Hematopoietic multipotent progenitor cell (in vitro differentiated cells): Measurements from ENCODE around the gene SSH3. TPM values are rescaled to one million over a fixed set of nuclear protein-coding genes. Genes with fewer than 3 reads are reported as not detected.

ENCODE experiments used
- DNase-seq, 3 donors: peaks; one replicate each; pipeline ENCODE4 v3.0.0-alpha.2; 2011 to 2015; ENCODE audit warnings: low read depth in 2 of 3, low spot score in 2 of 3
- total RNA-seq: library from RNA; depleted of rRNA; stranded (reverse); fragments of >200 nt; gene quantifications from one replicate; pipeline ENCODE4 v1.2.3, GENCODE V29; 2012

The SSH3 gene
- total RNA-seq, 1 donor = 28.0 TPM

DNA sequence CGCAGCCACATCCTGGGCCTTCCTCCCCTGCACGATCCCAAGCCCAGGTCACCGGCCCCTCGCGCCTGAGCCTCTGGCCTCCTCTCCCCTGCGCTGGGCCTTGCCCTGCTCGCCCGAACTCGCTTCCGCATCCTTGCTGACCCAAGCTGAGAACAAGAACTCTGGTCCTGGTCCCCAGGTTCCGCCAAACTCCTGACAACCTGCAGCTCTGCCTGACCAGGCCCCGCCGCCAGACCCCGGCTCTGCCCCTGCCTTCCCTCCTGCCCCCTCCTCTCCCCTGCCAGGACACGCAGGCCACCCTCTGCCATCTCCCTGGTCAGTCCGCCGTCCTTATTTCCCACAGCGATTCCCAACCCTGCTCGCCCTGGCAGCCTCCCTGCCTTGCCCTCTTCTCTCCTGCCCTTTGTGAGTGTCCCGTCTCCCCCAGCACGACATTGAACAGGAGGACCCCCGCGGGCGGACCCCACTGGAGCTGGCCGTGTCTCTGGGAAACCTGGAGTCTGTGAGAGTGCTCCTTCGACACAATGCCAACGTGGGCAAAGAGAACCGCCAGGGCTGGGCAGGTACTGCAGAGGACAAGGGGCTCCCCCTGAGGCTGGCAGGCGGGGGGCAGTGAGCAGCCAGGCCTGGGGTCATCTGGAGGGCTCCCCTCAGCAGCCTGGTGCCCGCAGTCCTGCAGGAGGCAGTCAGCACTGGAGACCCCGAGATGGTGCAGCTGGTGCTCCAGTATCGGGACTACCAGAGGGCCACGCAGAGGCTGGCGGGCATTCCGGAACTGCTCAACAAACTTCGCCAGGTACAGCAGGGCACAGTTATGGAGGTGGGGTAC is 13.5 kb upstream of the SSH3 start:
- DNase-seq = no peak

DNA sequence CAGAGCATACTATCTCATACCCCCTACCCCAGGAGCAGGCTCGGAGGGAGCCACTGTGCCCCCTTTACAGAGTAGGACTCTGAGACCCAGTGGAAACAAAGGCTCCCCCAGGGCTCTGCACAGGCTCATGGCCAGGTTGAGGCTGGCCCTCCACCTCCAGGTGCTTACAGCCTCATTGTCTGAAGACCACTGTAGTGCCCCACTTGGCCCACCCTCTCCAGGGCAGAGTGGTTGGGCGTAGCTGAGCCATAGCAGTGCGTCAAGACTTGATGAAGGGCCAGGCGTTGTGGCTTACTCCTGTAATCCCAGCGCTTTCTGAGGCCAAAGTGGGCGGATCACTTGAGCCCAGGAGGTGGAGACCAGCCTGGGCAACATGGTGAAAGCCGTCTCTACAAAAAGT is 12.5 kb upstream of the SSH3 start:
- no peak for DNase-seq

DNA sequence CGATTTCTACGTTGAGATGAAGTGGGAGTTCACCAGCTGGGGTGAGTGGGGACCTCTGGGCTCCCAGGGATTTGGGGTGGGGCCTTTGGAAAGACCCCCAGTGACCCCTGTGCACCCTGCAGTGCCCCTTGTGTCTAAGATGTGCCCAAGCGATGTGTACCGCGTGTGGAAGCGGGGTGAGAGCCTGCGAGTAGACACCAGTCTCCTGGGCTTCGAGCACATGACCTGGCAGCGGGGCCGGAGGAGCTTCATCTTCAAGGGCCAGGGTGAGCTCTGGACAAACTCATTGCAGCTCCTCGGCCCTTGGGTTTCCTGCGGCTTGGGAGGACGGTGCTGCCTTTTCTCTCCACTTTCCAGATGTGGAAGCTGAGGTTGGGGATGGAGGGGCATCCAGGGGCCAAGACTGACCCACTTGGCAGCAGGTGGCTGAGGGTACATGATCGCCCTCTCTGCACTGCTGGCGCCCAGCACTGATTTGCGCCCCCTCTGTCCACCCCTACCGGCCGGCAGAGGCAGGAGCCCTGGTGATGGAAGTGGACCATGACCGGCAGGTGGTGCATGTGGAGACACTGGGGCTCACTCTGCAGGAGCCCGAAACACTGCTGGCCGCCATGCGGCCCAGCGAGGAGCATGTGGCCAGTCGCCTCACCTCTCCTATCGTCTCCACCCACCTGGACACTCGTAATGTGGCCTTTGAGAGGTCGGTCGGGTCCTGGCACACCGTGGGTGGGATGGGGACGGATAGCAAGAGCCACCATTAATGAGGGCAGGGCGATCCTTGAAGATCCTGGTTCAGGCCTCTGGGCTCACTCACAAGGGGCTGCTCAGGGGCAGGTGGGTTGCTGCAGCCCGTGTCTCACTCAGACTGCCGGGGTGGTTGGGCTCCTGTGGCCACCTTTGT is 11.6 kb upstream of the SSH3 start:
- DNase-seq = no peak

DNA sequence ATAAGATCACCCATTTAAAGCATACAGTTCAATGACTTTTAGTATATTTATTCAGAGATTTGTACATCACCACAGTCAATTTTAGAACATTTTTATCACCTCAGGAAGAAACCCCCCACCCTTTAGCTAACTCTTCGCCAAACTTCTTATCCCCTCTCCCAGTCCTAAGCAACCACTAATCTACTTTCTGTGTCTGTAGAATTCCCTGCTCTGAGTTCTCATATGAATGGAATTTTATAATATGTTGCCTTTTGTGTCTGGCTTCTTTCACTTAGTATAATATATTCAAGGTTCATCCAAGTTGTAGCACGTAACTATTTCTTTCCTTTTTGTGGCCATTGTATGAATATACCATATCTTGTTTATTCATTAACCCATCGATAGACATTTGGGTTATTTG is 10.7 kb upstream of the SSH3 start:
- no peak for DNase-seq

DNA sequence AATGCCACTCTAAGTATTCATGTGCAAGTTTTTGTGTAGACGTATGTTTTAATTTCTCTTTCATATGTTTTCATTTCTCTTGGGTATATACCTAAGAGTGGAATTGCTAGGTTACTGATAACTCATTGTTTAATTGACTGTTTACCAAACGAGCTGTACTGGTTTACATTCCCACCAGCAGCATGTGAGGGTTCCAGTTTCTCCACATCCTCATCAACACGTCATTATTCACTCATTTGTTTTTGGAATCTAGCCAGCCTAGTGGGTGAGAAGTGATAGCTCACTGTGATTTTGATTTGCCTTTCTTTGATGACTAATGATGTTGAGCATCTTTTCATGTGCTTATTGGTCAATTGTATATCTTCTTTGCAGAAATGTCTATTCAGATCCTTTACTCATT is 10.2 kb upstream of the SSH3 start:
- no peak for DNase-seq

DNA sequence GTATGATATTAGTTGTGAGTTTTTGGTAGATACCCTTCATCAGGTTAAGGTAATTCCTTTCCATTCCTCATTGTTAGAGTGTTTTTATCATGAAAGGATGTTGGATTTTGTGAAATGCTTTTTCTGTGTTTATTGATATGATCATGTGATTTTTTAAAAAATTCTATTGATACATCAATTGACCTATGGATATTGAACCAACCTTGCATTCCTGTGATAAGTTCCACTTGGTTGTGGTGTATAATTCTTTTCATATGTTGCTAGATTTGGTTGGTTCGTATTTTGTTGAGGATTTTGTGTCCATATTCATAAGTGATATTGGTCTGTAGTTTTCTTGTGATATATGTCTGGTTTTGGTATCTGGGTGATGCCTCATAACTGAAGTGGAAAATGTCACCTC is 7.5 kb upstream of the SSH3 start:
- DNase-seq = peak in 1 of 3 donors; percentile 45

DNA sequence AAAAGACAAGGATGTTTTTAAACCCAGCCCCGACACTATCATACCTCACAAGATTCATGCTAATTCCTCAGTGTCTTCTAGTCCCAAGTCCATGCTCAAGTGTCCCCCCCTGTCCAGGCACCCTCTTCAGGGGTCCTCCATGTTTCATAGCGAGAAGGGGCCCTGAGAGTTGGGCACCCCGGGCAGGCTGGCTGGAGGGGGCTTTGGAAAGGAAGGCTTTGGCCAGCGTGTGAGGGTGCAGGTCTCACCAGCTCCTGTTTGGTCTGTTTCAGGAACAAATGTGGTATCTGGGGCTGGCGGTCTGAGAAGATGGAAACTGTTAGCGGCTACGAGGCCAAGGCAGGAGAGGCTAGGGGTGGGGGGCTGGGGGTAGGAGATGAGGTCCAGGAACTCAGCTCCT is 4.5 kb upstream of the SSH3 start:
- no peak for DNase-seq

DNA sequence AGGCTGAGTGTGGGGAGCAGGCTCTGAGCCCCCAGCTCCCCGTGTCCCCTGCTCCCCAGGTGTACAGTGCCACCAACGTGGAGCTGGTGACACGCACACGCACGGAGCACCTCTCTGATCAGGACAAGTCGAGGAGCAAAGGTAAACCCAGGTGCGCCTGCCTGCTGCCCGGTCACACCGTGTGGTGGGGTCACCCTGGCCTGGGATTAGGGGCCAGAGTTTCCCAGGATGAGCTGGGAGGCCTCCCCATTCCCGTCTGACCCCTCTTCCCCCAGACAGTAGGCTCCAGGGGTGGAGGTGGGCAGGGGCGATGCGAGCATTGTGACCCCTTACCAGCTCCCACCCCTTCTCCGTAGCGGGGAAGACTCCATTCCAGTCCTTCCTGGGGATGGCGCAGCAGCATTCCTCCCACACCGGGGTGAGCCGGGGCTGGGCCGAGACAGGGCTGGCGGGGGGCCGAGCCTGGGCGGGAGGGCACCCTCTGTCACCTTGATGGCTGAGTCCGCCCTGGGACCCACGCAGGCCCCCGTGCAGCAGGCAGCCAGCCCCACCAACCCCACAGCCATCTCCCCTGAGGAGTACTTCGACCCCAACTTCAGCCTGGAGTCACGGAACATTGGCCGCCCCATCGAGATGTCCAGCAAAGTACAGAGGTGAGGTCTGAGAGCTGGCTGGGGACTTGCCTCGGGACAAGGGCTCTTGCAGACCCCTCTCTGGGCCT is 3.7 kb upstream of the SSH3 start:
- no peak for DNase-seq

DNA sequence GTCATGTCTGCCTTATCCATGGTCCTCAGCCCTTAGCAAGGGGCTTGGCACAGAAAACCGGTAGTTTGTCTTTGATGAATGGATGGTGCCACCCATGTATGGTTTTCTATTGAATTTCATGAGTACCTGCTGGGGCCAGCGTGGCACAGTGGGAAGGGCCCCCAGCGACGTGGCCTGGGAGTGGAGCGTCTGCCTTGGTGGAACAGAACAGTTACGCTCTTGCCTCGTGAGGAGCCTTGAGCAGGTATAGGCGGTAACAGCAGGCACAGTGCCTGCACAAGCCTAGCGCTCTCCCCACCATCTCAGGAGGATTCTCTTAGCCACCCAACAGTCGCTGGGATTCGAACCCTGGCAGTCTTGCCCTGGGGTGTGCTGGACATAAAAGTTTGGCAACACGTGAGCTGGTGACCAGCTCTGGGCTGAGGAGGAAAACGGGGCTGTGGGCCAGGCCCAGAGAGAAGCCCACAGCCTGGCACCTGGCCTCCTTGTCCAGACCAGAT is 3.0 kb upstream of the SSH3 start:
- DNase-seq = no peak

DNA sequence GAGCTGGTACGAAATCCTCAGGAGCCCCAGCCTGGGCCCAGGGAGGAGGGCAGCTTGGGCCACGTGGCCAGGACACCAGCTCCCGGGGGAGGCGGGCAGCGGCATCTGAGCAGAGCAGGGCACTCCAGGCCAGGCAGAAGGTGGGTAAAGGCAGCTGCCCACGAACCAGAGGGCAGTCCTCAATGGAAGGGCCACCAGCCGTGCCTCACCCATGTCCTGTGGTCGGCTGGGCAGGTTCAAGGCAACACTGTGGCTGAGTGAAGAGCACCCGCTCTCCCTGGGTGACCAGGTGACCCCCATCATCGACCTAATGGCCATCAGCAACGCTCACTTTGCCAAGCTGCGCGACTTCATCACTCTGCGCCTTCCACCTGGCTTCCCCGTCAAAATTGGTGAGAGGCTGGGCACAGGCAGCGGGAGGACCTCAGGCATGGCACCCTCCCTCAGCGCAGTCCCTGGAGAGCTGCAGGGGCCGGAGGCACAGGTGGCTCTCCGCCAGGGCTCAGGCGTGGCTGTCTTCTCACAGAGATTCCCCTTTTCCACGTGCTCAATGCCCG is 2.5 kb upstream of the SSH3 start:
- DNase-seq = no peak

DNA sequence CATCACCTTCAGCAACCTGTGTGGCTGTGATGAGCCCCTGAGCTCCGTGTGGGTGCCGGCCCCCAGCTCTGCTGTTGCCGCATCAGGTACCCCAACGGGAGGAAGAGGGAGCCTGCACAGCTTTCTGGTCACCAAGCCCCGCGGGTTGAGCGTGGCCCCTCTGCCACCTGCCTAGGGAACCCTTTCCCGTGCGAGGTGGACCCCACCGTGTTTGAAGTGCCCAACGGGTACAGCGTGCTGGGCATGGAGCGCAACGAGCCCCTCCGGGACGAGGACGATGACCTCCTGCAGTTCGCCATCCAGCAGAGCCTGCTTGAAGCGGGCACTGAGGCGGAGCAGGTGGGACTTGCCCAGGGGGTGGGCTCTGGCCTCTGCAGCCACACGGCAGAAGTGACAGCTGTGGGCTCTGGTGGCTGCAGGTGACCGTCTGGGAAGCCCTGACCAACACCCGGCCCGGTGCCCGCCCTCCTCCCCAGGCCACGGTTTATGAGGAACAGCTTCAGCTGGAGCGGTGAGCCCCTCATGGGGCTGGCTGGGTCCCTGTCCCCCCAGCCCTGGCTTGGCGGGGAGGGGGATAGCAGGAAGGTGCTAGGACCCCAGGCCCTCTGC is 1.9 kb upstream of the SSH3 start:
- no peak for DNase-seq

DNA sequence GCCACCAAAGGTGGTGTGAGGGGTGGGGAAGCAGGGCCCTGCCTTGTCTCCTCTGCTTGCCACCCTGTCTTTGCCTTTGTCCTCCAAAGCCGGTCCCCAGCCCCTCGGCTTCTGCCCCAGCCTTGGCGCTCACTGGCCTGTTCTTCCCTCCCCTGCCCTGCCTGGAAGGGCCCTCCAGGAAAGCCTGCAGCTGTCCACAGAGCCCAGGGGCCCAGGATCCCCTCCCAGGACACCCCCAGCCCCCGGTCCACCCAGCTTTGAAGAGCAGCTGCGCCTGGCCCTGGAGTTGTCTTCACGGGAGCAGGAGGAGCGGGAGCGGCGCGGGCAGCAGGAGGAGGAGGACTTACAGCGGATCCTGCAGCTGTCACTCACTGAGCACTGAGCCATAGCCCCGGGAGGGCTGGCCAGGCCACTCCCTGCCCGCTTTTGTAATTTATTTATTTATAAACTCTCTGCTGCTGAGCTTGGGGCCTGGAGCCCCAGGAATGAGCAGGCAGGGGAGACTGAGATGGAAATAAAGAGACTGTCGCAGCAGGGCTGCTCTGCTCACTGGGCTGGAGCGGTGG is 1.3 kb upstream of the SSH3 start:
- DNase-seq = no peak

DNA sequence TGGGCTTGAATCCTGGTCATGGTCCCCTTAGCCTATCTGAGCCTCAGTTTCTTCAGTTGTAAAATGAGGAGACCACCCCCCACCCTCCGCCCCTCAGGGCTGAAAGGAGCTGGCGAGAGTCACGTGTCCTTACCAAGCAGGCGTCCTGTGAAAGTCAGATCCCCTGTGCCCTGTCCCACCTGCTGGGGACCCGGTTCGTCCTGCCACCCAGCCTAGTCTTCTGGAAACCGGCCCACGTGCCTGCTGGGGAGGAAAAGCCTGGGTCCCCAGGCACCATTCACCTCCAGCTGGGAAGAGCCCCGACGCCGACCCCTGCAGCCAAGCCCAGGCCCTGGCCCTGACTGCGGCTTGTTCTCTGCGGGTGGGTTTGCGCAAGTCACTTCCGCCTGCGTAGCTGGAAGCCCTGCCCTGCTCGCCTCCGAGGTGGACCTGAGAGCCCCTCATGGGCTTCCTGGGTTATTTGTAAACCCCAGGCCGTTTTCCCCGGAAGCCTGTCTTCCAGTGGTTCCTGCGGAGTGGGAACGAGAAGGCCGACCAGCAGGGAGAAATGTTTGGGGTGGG is 679 bp upstream of the SSH3 start:
- peak in 2 of 3 donors; percentile 59 to 66 for DNase-seq

DNA sequence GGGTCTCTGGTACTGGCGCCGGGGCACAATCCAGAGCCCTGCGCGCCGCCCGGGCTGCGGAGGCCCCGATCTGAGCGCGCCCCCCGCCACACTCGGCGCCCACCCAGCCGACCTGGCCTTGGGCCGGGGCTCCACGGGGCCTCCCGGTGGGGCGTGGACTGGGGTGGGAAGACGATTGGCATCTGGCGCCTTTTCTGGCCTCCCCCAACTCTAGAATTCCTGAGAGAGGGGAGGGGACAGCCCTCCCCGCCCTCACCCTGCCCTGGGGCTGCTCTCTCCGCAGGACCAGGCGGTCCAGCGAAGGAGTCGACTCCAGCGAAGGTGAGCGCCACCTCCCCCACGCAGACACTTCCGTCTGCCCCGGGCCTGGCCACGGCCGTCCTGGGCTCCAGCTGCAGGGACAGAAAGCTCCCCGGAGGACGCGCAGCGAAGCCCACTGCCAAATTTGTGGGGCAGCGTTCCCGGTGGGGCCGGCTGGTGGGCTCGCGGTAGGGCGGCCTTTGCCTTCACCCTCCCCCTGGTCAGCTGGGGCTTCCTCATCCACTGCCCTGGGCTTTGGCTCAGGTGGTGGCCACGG is 593 bp downstream of the SSH3 start:
- DNase-seq = no peak

DNA sequence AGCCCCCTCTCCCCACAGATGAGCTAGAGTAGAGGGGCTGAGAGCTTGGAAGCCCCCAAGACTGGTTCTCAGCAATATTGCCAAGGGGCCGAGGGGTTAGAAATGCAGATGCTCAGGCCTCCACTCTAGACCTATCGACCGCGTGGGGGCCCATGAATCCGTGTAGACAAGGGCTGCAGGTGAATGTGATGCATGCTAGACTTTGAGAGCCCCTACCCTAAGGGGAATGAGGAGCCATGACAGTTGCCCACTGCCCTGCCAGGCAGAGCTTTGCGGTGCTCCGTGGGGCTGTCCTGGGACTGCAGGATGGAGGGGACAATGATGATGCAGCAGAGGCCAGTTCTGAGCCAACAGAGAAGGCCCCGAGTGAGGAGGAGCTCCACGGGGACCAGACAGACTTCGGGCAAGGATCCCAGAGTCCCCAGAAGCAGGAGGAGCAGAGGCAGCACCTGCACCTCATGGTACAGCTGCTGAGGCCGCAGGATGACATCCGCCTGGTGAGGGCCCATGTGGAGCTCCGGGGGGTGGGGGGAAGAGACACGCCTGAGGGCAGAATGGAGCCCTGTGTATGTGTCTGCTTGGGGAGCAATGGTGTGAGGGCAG is 1.3 kb downstream of the SSH3 start:
- no peak for DNase-seq

DNA sequence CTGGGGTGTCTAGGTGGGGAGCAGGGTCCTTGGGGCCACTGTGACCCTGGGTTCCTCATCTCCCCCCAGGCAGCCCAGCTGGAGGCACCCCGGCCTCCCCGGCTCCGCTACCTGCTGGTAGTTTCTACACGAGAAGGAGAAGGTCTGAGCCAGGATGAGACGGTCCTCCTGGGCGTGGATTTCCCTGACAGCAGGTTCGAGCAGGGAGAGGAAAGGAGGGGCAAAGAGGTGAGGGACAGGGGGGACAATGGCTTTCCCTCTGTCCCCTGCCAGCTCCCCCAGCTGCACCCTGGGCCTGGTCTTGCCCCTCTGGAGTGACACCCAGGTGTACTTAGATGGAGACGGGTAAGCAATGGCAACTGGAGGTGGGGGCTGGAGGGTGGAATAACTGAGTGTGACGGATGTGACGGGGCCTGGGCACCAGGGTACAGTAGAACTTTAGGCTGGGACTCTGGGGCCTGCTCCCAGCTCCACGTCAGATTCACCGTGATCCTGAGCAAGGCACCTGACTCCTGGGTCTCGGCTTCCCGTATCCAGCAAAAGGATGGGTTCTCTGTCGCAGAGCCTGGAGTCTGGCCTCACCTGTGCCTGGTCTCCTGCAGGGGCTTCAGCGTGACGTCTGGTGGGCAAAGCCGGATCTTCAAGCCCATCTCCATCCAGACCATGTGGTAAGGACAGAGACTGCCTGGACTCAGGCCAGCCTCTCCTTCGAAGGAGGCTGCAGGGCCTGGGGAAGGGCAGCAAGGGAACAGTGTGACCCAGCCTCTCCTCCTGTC is 3.6 kb downstream of the SSH3 start:
- DNase-seq = no peak

DNA sequence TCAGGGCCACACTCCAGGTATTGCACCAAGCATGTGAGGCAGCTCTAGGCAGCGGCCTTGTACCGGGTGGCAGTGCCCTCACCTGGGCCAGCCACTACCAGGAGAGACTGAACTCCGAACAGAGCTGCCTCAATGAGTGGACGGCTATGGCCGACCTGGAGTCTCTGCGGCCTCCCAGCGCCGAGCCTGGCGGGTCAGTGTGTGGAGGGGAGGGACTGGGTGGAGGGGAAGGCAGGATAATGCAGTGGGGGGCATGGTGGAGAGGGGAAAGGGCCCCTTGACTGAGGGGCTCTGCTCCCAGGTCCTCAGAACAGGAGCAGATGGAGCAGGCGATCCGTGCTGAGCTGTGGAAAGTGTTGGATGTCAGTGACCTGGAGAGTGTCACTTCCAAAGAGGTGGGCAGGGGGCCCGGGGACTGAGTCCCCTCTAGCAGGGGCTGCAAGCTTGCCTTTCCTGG is 4.2 kb downstream of the SSH3 start:
- DNase-seq = no peak
